Liver (tissue), 9 donors: ENCODE measurements around the gene COMP. TPM values are rescaled to one million over a fixed set of nuclear protein-coding genes. Genes with fewer than 3 reads are reported as not detected.

Source experiments
- DNase-seq: peaks from one replicate; pipeline ENCODE4 v3.0.0-alpha.2; 2017; ENCODE audit warnings: low spot score
- H3K27ac ChIP-seq, 2 donors: one replicate each; pipeline ENCODE4 v1.7.0; 2013; ENCODE audit warnings: inconsistent platforms in 2 of 2, low read length in 2 of 2, control low read depth in 1 of 2, low read depth in 1 of 2, mild to moderate bottlenecking in 1 of 2
- H3K27me3 ChIP-seq, 4 donors: one replicate each; pipeline versions ENCODE4 v1.6.1 to v1.7.0; 2013; ENCODE audit warnings: low read length in 3 of 4, inconsistent platforms in 1 of 4, mild to moderate bottlenecking in 1 of 4, moderate library complexity in 1 of 4; ENCODE audit not compliant: control insufficient read depth in 4 of 4, insufficient read depth in 4 of 4
- H3K36me3 ChIP-seq, 4 donors: one replicate each; pipeline versions ENCODE4 v1.6.1 to v1.7.0; 2013; ENCODE audit warnings: low read length in 3 of 4, mild to moderate bottlenecking in 3 of 4, low read depth in 1 of 4, moderate library complexity in 1 of 4; ENCODE audit not compliant: control insufficient read depth in 4 of 4, insufficient read depth in 3 of 4
- H3K4me1 ChIP-seq, 4 donors: one replicate each; pipeline versions ENCODE4 v1.6.1 to v1.7.0; 2013; ENCODE audit warnings: low read length in 3 of 4, mild to moderate bottlenecking in 3 of 4, moderate library complexity in 1 of 4; ENCODE audit not compliant: control insufficient read depth in 4 of 4, insufficient read depth in 4 of 4
- H3K4me3 ChIP-seq, 3 donors: one replicate each; pipeline versions ENCODE4 v1.6.1 to v1.7.0; 2013; ENCODE audit warnings: low read length in 3 of 3, control low read depth in 1 of 3, low read depth in 1 of 3, mild to moderate bottlenecking in 1 of 3
- H3K9ac ChIP-seq, 2 donors: one replicate each; pipeline ENCODE4 v1.7.0; 2013; ENCODE audit warnings: low read length in 2 of 2, mild to moderate bottlenecking in 2 of 2, moderate library complexity in 2 of 2, control low read depth in 1 of 2, low read depth in 1 of 2
- H3K9me3 ChIP-seq, 4 donors: one replicate each; pipeline versions ENCODE4 v1.6.1 to v1.7.0; 2013; ENCODE audit warnings: low read length in 3 of 4; ENCODE audit not compliant: control insufficient read depth in 4 of 4
- CTCF ChIP-seq: fragments of 150-350 bp; IDR thresholded peaks from 2 replicates; pipeline ENCODE4 v1.5.1; 2017; ENCODE audit warnings: improper control_type of control experiment, low read depth, low read length; ENCODE audit not compliant: missing input control
- EGR1 ChIP-seq, 2 donors: IDR thresholded peaks; 2 replicates each; pipeline ENCODE4 v1.6.1; 2016 to 2018; ENCODE audit warnings: antibody characterized with exemption in 2 of 2, low read depth in 2 of 2
- GABPA ChIP-seq, 2 donors: IDR thresholded peaks in 1 of 2; conservative IDR thresholded peaks in 1 of 2; 2 replicates each; pipeline ENCODE4 v1.6.1; 2016; ENCODE audit warnings: antibody characterized with exemption in 2 of 2, mild to moderate bottlenecking in 1 of 2, moderate library complexity in 1 of 2
- HNF4A ChIP-seq, 2 donors: conservative IDR thresholded peaks; 2 replicates each; pipeline ENCODE4 v1.6.1; 2016; ENCODE audit warnings: antibody characterized with exemption in 2 of 2, mild to moderate bottlenecking in 2 of 2
- HNF4G ChIP-seq: IDR thresholded peaks from 2 replicates; pipeline ENCODE4 v1.6.1; 2016; ENCODE audit warnings: antibody characterized with exemption
- JUND ChIP-seq, 2 donors: IDR thresholded peaks; 2 replicates each; pipeline ENCODE4 v1.6.1; 2016; ENCODE audit warnings: antibody characterized with exemption in 2 of 2
- MAX ChIP-seq: IDR thresholded peaks from 2 replicates; pipeline ENCODE4 v1.6.1; 2016; ENCODE audit warnings: antibody characterized with exemption
- NR2F2 ChIP-seq: IDR thresholded peaks from 2 replicates; pipeline ENCODE4 v1.6.1; 2016; ENCODE audit warnings: antibody characterized with exemption
- RAD21 ChIP-seq, 2 donors: IDR thresholded peaks; 2 replicates each; pipeline ENCODE4 v1.6.1; 2016; ENCODE audit warnings: antibody characterized with exemption in 2 of 2, mild to moderate bottlenecking in 2 of 2
- REST ChIP-seq: IDR thresholded peaks from 2 replicates; pipeline ENCODE4 v1.6.1; 2016; ENCODE audit warnings: antibody characterized with exemption, mild to moderate bottlenecking
- SP1 ChIP-seq: IDR thresholded peaks from 2 replicates; pipeline ENCODE4 v1.6.1; 2018; ENCODE audit warnings: antibody characterized with exemption, mild to moderate bottlenecking
- TAF1 ChIP-seq: conservative IDR thresholded peaks from 2 replicates; pipeline ENCODE4 v1.6.1; 2016; ENCODE audit warnings: antibody characterized with exemption, mild to moderate bottlenecking
- YY1 ChIP-seq: IDR thresholded peaks from 2 replicates; pipeline ENCODE4 v1.6.1; 2016; ENCODE audit warnings: antibody characterized with exemption, mild to moderate bottlenecking
- WGBS: extraction: QIAGEN DNeasy Blood & Tissue Kit; methylation state at CpG from one replicate; pipeline ENCODE4 v1.1.7; 2013; 5-methylcytosine and 5-hydroxymethylcytosine counted together
- polyA plus RNA-seq, 2 donors: library from polyadenylated mRNA; stranded (reverse) in 1 of 2; unstranded in 1 of 2; fragments of 200-250 nt in 1 of 2; fragments of >200 nt in 1 of 2; fragmentation: Nextera tagmentation in 1 of 2; extraction: Ambion mirVana in 1 of 2; gene quantifications; one replicate each; pipeline versions ENCODE4 v1.2.1 to v1.2.3, GENCODE V29; 2013 to 2015
- total RNA-seq, 2 donors: library from RNA; depleted of rRNA; stranded (reverse); fragments of >200 nt; gene quantifications; one replicate each; pipeline ENCODE4 v1.2.3, GENCODE V29; 2014
- TF ChIP-seq, protein P1 (sequence below): IDR thresholded peaks from 2 replicates; pipeline ENCODE4 v1.6.1; 2016; ENCODE audit warnings: antibody characterized with exemption
- TF ChIP-seq, protein P2 (sequence below): IDR thresholded peaks from 2 replicates; pipeline ENCODE4 v1.6.1; 2016; ENCODE audit warnings: antibody characterized with exemption
- donor health status: healthy.
- donor health status: healthy.
- donor health status: healthy.
- donor health status: healthy.
- donor health status: healthy.

The COMP gene
- total and polyA plus RNA-seq, 4 donors = 0.03 to 0.17 TPM; not detected in 2

GRCh38 chr19:18792661-18793060 lies 1.6 kb upstream of the COMP start:
- H3K9me3 ChIP-seq = no peaks in the 10 kb centered on the region
- TF ChIP-seq, protein P1, sequence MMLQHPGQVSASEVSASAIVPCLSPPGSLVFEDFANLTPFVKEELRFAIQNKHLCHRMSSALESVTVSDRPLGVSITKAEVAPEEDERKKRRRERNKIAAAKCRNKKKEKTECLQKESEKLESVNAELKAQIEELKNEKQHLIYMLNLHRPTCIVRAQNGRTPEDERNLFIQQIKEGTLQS = no peak
- TF ChIP-seq GABPA (IDR thresholded peaks at IDR 0.05 in 1 of 2, conservative IDR thresholded peaks at IDR 0.05 in 1 of 2) = no peak
- no peaks in the 10 kb centered on the region for H3K36me3 ChIP-seq
- H3K9ac ChIP-seq = no peak overlapping the region
- peaks cover 0 to 13% (median 6%) of the 10 kb centered on the region in 4 donors for H3K27me3 ChIP-seq
- H3K27ac ChIP-seq = no peak overlapping the region
- WGBS = 86% methylated on average over 3 of the region's 3 CpGs
- no peak overlapping the region for H3K4me3 ChIP-seq
- no peak for DNase-seq
- H3K4me1 ChIP-seq = peaks cover 0 to 18% (median 4%) of the 10 kb centered on the region in 4 donors

DNA sequence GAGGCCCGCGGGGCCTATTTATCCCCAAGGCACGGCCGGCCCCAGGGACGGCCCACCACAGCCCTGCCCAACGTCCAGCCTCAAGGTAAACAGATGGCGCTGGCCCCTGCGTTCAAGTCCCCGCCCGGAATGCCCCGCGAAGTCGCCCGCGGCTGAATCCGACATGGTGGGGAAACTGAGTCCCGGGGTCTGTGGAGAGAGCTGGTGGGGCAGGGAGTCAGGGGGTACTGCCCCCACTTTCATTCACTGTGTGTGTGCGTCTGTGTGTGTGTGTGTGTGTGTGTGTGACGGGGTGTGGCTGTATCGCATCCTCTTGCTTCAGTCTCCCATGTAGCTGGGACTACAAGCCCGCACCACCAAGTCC lies 192 bp upstream of the COMP start:
- whole genome bisulfite sequencing = 22% methylated on average over 21 of the region's 21 CpGs
- H3K9me3 ChIP-seq = no peaks in the 10 kb centered on the region
- DNase-seq = no peak
- no peak overlapping the region for H3K4me3 ChIP-seq
- no peak for TF ChIP-seq REST
- H3K36me3 ChIP-seq = no peaks in the 10 kb centered on the region
- peaks cover 0 to 21% (median 4%) of the 10 kb centered on the region in 4 donors for H3K4me1 ChIP-seq
- H3K27me3 ChIP-seq = peaks cover 0 to 16% (median 7%) of the 10 kb centered on the region in 4 donors
- H3K9ac ChIP-seq = no peak overlapping the region
- no peak overlapping the region for H3K27ac ChIP-seq

- DNase-seq = no peak
- peak overlapping the region in 1 of 3 donors; percentile 6 for H3K4me3 ChIP-seq
- H3K36me3 ChIP-seq = no peaks in the 10 kb centered on the region
- no peak overlapping the region for H3K27ac ChIP-seq
- H3K9ac ChIP-seq = no peak overlapping the region
- peaks cover 0 to 16% (median 6%) of the 10 kb centered on the region in 4 donors for H3K27me3 ChIP-seq
- H3K9me3 ChIP-seq = no peaks in the 10 kb centered on the region
- 3% methylated on average over 65 of the region's 65 CpGs for WGBS
- peaks cover 0 to 21% (median 4%) of the 10 kb centered on the region in 4 donors for H3K4me1 ChIP-seq
- TF ChIP-seq GABPA (IDR thresholded peaks at IDR 0.05 in 1 of 2, conservative IDR thresholded peaks at IDR 0.05 in 1 of 2) (no peak), YY1 (no peak), SP1 (no peak), HNF4A (conservative IDR thresholded peaks at IDR 0.05) (no peak), NR2F2 (no peak), EGR1 (IDR thresholded peaks at IDR 0.05; ENCODE audit: low read depth in 2 of 2) (no peak), REST (no peak), JUND (IDR thresholded peaks at IDR 0.05) (no peak), MAX (no peak), HNF4G (no peak), RAD21 (IDR thresholded peaks at IDR 0.05) (no peak), CTCF (no peak), TAF1 (no peak)
- TF ChIP-seq, protein P2, sequence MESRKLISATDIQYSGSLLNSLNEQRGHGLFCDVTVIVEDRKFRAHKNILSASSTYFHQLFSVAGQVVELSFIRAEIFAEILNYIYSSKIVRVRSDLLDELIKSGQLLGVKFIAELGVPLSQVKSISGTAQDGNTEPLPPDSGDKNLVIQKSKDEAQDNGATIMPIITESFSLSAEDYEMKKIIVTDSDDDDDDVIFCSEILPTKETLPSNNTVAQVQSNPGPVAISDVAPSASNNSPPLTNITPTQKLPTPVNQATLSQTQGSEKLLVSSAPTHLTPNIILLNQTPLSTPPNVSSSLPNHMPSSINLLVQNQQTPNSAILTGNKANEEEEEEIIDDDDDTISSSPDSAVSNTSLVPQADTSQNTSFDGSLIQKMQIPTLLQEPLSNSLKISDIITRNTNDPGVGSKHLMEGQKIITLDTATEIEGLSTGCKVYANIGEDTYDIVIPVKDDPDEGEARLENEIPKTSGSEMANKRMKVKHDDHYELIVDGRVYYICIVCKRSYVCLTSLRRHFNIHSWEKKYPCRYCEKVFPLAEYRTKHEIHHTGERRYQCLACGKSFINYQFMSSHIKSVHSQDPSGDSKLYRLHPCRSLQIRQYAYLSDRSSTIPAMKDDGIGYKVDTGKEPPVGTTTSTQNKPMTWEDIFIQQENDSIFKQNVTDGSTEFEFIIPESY = no peak
Measured at GRCh38 chr19:18789883-18790565, 1.1 kb downstream of the COMP start.
